H9 (cell line): ENCODE measurements around the gene IST1. TPM values are rescaled to one million over a fixed set of nuclear protein-coding genes. Genes with fewer than 3 reads are reported as not detected.
A peak's percentile ranks its signal among the peaks of the same experiment; 100 is the strongest.

Source experiments
- DNase-seq: peaks from one replicate; pipeline ENCODE4 v3.0.0-alpha.2; 2017
- H2AFZ ChIP-seq: one replicate; pipeline ENCODE4 v1.6.1; 2013; ENCODE audit warnings: mild to moderate bottlenecking, low read length, control low read depth, moderate library complexity
- H2AK5ac ChIP-seq: 2 replicates; pipeline ENCODE4 v1.6.1; 2013; ENCODE audit warnings: low read length, control low read depth, mixed read lengths; ENCODE audit not compliant: insufficient read length
- H2BK120ac ChIP-seq: one replicate; pipeline ENCODE4 v1.6.1; 2013; ENCODE audit warnings: low read depth, mild to moderate bottlenecking, low read length, control low read depth, inconsistent platforms; ENCODE audit not compliant: poor library complexity, severe bottlenecking
- H2BK12ac ChIP-seq: 2 replicates; pipeline ENCODE4 v1.6.1; 2013; ENCODE audit warnings: low read length, control low read depth, mixed read lengths, low read depth; ENCODE audit not compliant: insufficient read length
- H2BK15ac ChIP-seq: 2 replicates; pipeline ENCODE4 v1.6.1; 2013; ENCODE audit warnings: low read depth, low read length, control low read depth
- H2BK20ac ChIP-seq: one replicate; pipeline ENCODE4 v1.6.1; 2013; ENCODE audit warnings: low read depth, mild to moderate bottlenecking, low read length, control low read depth, inconsistent platforms; ENCODE audit not compliant: poor library complexity, severe bottlenecking
- H2BK5ac ChIP-seq: 2 replicates; pipeline ENCODE4 v1.6.1; 2013; ENCODE audit warnings: low read length, control low read depth, mixed read lengths; ENCODE audit not compliant: insufficient read length
- H3K14ac ChIP-seq: 2 replicates; pipeline ENCODE4 v1.6.1; 2013; ENCODE audit warnings: low read length, control low read depth; ENCODE audit not compliant: insufficient read depth
- H3K18ac ChIP-seq: 2 replicates; pipeline ENCODE4 v1.6.1; 2013; ENCODE audit warnings: low read depth, mild to moderate bottlenecking, mixed read lengths, low read length, control low read depth; ENCODE audit not compliant: insufficient read length
- H3K23ac ChIP-seq: 2 replicates; pipeline ENCODE4 v1.6.1; 2013; ENCODE audit warnings: low read length, control low read depth, mixed read lengths, low read depth; ENCODE audit not compliant: insufficient read length
- H3K23me2 ChIP-seq: 2 replicates; pipeline ENCODE4 v1.6.1; 2013; ENCODE audit warnings: low read depth, mild to moderate bottlenecking, mixed read lengths, low read length, control low read depth; ENCODE audit not compliant: insufficient read length, poor library complexity, severe bottlenecking
- H3K27ac ChIP-seq: 2 replicates; pipeline ENCODE4 v1.5.1; 2013; ENCODE audit warnings: low read length, control low read depth, mixed read lengths, low read depth; ENCODE audit not compliant: insufficient read length
- H3K27me3 ChIP-seq: 2 replicates; pipeline ENCODE4 v1.6.1; 2013; ENCODE audit warnings: low read length, control low read depth, inconsistent platforms; ENCODE audit not compliant: insufficient read depth
- H3K4ac ChIP-seq: 2 replicates; pipeline ENCODE4 v1.6.1; 2013; ENCODE audit warnings: low read depth, mild to moderate bottlenecking, control low read depth, inconsistent platforms, low read length, moderate library complexity
- H3K4me1 ChIP-seq: 2 replicates; pipeline ENCODE4 v1.6.1; 2013; ENCODE audit warnings: low read length, control low read depth, inconsistent platforms; ENCODE audit not compliant: insufficient read depth
- H3K4me2 ChIP-seq: 2 replicates; pipeline ENCODE4 v1.6.1; 2013; ENCODE audit warnings: low read length, control low read depth, mixed read lengths; ENCODE audit not compliant: insufficient read length, insufficient read depth
- H3K56ac ChIP-seq: 2 replicates; pipeline ENCODE4 v1.6.1; 2013; ENCODE audit warnings: low read depth, mild to moderate bottlenecking, mixed read lengths, low read length, control low read depth; ENCODE audit not compliant: insufficient read length
- H3K79me1 ChIP-seq: 2 replicates; pipeline ENCODE4 v1.6.1; 2013; ENCODE audit warnings: low read depth, mild to moderate bottlenecking, moderate library complexity, low read length, control low read depth, inconsistent platforms; ENCODE audit not compliant: insufficient read depth, poor library complexity, severe bottlenecking
- H3K79me2 ChIP-seq: 2 replicates; pipeline ENCODE4 v1.6.1; 2013; ENCODE audit warnings: low read length, control low read depth, inconsistent platforms; ENCODE audit not compliant: insufficient read depth
- H3K9ac ChIP-seq: 2 replicates; pipeline ENCODE4 v1.6.1; 2013; ENCODE audit warnings: low read length, control low read depth, mixed read lengths; ENCODE audit not compliant: insufficient read length; ENCODE audit errors: extremely low read depth
- H3K9me3 ChIP-seq: one replicate; pipeline ENCODE4 v1.6.1; 2013; ENCODE audit warnings: low read depth, low read length, inconsistent platforms; ENCODE audit not compliant: control insufficient read depth
- H3T11ph ChIP-seq: one replicate; pipeline ENCODE4 v1.6.1; 2013; ENCODE audit warnings: mild to moderate bottlenecking, low read length, control low read depth, inconsistent platforms
- H4K20me1 ChIP-seq: one replicate; pipeline ENCODE4 v1.6.1; 2013; ENCODE audit not compliant: control insufficient read depth, insufficient read length, insufficient read depth
- H4K5ac ChIP-seq: 2 replicates; pipeline ENCODE4 v1.6.1; 2013; ENCODE audit warnings: low read depth, mild to moderate bottlenecking, mixed read lengths, low read length, control low read depth; ENCODE audit not compliant: insufficient read length
- H4K8ac ChIP-seq: replicated peaks from 2 replicates; pipeline ENCODE4 v1.6.1; 2013; ENCODE audit warnings: low read length, control low read depth, mixed read lengths, low read depth; ENCODE audit not compliant: insufficient read length
- H4K91ac ChIP-seq: 2 replicates; pipeline ENCODE4 v1.6.1; 2013; ENCODE audit warnings: low read depth, mild to moderate bottlenecking, moderate library complexity, mixed read lengths, low read length, control low read depth; ENCODE audit not compliant: insufficient read length
- H3K27ac Mint-ChIP-seq, 3 experiments: 2 replicates in 2 of 3; 3 replicates in 1 of 3; pipeline ENCODE4 v1.8.0; 2020 to 2021; ENCODE audit warnings: mixed read lengths in 3 of 3, mild to moderate bottlenecking in 1 of 3, moderate library complexity in 1 of 3
- H3K27me3 Mint-ChIP-seq: 2 replicates; pipeline ENCODE4 v1.8.0; 2021; ENCODE audit warnings: low read depth, mild to moderate bottlenecking, moderate library complexity, mixed read lengths
- H3K36me3 Mint-ChIP-seq, 3 experiments: 2 replicates in 2 of 3; 3 replicates in 1 of 3; pipeline ENCODE4 v1.8.0; 2020 to 2021; ENCODE audit warnings: low read depth in 3 of 3, mixed read lengths in 3 of 3; ENCODE audit not compliant: insufficient read depth in 1 of 3
- H3K4me1 Mint-ChIP-seq, 2 experiments: 2 replicates each; pipeline ENCODE4 v1.8.0; 2020; ENCODE audit warnings: mixed read lengths in 2 of 2
- H3K4me3 Mint-ChIP-seq, 2 experiments: 2 replicates in 1 of 2; 3 replicates in 1 of 2; pipeline ENCODE4 v1.8.0; 2020 to 2021; ENCODE audit warnings: mild to moderate bottlenecking in 2 of 2, mixed read lengths in 2 of 2, moderate library complexity in 1 of 2
- H3K9me3 Mint-ChIP-seq, 2 experiments: 2 replicates in 1 of 2; 3 replicates in 1 of 2; pipeline ENCODE4 v1.8.0; 2020; ENCODE audit warnings: mild to moderate bottlenecking in 2 of 2, mixed read lengths in 2 of 2, moderate library complexity in 1 of 2
- WGBS: extraction: QIAGEN DNeasy Blood & Tissue Kit; methylation state at CpG from one replicate; pipeline ENCODE4 v1.1.7; 2013; ENCODE audit warnings: missing lambda C conversion rate, low lambda C conversion rate, mixed read lengths; ENCODE audit not compliant: insufficient read length; ENCODE audit errors: extremely low coverage; 5-methylcytosine and 5-hydroxymethylcytosine counted together
- total RNA-seq: library from RNA; stranded (reverse); gene quantifications from 2 replicates; pipeline ENCODE4 v1.2.1, GENCODE V29; 2021
- TF ChIP-seq, protein P1 (sequence below): fragments of 200-600 bp; sonication (generic); conservative IDR thresholded peaks from 3 replicates; pipeline ENCODE4 v1.8.0; 2021; ENCODE audit warnings: antibody characterized with exemption, mild to moderate bottlenecking

Gene IST1
- total RNA-seq, 1 experiment from 2014 or later = 263 TPM

DNA sequence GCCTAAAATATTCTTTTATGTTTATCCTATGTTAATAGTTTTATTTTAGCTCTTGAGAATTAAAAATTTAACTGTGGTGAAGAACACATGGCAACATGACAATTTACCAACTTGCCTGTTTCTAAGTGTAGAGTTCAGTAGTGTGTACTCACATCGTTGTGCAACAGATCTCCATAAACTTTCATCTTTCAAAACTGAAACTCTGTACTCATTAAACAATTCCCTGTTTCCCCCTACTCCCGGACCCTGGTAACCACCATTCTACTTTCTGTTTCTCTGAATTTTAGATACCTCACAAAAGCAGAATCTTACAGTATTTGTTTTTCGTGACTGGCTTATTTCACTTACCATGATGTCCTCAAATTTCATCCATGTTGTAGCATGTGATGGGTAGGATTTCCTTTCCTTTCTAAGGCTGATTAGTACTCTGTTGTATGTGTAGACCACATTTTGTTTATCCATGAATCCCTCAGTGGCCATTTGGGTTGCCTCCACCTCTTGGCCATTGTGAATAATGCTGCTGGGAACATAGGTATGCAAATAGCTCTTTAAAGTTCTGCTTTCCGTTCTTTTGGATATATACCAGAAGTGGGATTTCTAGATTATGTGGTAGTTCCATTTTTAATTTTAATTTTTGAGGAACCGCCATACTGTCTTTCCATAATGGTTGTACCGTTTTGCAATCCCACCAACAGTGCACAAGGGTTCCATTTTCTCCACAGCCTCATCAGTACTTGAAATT, 17.4 kb downstream of the IST1 start:
- Histone ChIP-seq H3K27me3 (no peaks in the 10 kb centered on the region), H4K5ac (no peak overlapping the region), H3K27ac (no peak overlapping the region), H4K91ac (no peak overlapping the region), H3T11ph (no peak overlapping the region), H2AK5ac (no peak overlapping the region), H3K9me3 (no peaks in the 10 kb centered on the region), H2BK12ac (no peak overlapping the region), H3K56ac (no peak overlapping the region), H3K4me1 (no peaks in the 10 kb centered on the region), H3K23ac (no peak overlapping the region), H3K18ac (no peak overlapping the region), H2BK20ac (no peak overlapping the region), H3K9ac (no peak overlapping the region), H3K79me2 (peaks cover 57% of the 10 kb centered on the region), H3K14ac (no peak overlapping the region), H2BK15ac (no peak overlapping the region), H3K23me2 (no peaks in the 10 kb centered on the region), H3K79me1 (peaks cover 3% of the 10 kb centered on the region), H2AFZ (no peak overlapping the region), H4K8ac (no peak overlapping the region), H2BK5ac (no peak overlapping the region), H2BK120ac (no peak overlapping the region), H4K20me1 (no peaks in the 10 kb centered on the region), H3K4ac (no peak overlapping the region), H3K4me2 (no peak overlapping the region)
- TF ChIP-seq, protein P1, sequence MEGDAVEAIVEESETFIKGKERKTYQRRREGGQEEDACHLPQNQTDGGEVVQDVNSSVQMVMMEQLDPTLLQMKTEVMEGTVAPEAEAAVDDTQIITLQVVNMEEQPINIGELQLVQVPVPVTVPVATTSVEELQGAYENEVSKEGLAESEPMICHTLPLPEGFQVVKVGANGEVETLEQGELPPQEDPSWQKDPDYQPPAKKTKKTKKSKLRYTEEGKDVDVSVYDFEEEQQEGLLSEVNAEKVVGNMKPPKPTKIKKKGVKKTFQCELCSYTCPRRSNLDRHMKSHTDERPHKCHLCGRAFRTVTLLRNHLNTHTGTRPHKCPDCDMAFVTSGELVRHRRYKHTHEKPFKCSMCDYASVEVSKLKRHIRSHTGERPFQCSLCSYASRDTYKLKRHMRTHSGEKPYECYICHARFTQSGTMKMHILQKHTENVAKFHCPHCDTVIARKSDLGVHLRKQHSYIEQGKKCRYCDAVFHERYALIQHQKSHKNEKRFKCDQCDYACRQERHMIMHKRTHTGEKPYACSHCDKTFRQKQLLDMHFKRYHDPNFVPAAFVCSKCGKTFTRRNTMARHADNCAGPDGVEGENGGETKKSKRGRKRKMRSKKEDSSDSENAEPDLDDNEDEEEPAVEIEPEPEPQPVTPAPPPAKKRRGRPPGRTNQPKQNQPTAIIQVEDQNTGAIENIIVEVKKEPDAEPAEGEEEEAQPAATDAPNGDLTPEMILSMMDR = no peak
- WGBS = no CpG with 5 or more reads among the region's 6 CpGs
- H3K4me1 Mint-ChIP-seq = peaks cover 9 to 12% of the 10 kb centered on the region in 2 experiments
- no peaks in the 10 kb centered on the region for H3K9me3 Mint-ChIP-seq
- DNase-seq = no peak
- peaks cover 36 to 80% (median 64%) of the 10 kb centered on the region in 3 experiments; a peak in 6 of 7 replicates for H3K36me3 Mint-ChIP-seq
- no peaks in the 10 kb centered on the region for H3K27me3 Mint-ChIP-seq
- H3K4me3 Mint-ChIP-seq = no peak overlapping the region
- peak overlapping the region in 2 of 3 experiments; percentile 5 to 37; a peak in 2 of 7 replicates for H3K27ac Mint-ChIP-seq
